Measurements from ENCODE around the gene PTPRC.
A peak's percentile ranks its signal among the peaks of the same experiment; 100 is the strongest.

PTPRC gene

DNA sequence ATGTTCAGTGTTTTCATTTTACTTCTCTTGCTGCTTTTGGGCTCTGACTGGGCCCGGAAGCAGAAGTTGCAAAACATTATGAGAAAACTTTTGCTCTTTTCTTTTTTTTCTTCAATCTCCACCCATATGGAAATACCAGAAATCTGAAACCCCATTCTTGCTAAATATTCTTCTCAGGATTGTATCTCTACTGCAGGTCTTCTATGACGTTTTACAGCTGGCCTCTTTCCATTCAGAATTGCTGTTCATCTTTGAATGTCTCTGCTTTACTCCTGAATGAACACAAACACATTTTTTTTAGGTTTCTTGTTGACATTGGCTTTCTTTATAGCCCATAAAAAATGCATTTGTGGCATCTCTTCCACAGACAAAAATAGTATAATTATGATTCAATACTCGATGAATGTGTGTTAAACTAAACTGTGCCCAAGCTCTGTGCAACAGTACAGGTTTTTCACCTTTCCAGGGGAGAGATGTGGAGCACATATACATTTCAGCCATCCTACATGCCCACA lies 18.8 kb downstream of the PTPRC start:
- TF ChIP-seq NFIC (IDR thresholded peaks at IDR 0.05) (peak; percentile 74), EP300 (IDR thresholded peaks at IDR 0.05; ENCODE audit: borderline replicate concordance) (peak; percentile 88), TCF12 (IDR thresholded peaks at IDR 0.05; ENCODE audit: low read depth) (peak; percentile 86), CREB1 (IDR thresholded peaks at IDR 0.05; ENCODE audit: low read depth) (no peak), CEBPB (IDR thresholded peaks at IDR 0.05) (peak; percentile 86), TAF1 (IDR thresholded peaks at IDR 0.05; ENCODE audit: low read depth) (no peak), ZBTB7A (IDR thresholded peaks at IDR 0.05; ENCODE audit: low read depth) (no peak), FOXM1 (IDR thresholded peaks at IDR 0.05; ENCODE audit: borderline replicate concordance, low read depth) (peak; percentile 83; the same call in 1 of the 2 replicates), REST (IDR thresholded peaks at IDR 0.05; ENCODE audit: low read depth) (no peak), RAD21 (IDR thresholded peaks at IDR 0.05; ENCODE audit: low read depth) (peak; percentile 13; the same call in 1 of the 2 replicates), TEAD4 (IDR thresholded peaks at IDR 0.05) (peak; percentile 63)

DNA sequence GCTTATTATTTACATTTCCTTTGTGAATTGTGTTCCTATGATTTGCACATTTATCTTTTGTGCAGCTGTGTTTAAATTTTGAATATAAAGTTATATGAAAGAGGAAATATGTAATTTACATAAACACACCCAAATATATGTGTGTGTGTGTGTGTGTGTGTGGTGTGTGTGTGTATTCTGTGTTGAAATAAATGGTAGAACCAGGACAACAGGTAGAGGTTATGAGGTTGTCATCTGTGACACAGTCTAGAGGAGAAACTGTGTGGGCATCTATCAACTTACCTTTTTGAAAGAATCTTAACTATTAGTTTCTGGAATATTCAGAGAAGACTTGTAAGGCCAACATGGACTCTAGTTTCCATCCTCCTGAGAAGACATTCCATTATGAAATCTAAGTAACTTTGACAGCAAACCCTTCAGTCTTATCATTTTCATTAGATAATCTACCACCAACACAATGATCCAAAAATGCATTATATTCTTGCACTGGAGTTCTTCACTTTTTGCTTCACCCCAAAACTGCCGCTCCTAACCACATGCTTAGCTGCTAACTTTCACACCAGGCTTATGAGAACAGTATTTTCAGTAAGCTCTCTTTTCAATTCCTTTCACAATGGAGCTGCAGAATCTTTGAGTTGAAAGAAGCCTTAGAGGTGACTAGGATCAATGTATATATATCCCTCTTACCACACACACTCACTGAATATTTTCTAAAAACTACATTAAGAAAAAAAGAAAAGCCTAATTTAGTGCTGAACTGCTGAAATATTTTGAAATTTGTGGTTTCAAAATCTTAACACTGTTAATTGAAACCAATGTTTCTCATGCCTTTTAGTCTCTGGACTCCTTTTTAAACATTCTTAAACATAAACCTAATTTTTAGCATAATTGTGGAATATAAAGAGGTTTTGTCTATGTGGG lies 21.8 kb downstream of the PTPRC start:
- TF ChIP-seq YY1 (IDR thresholded peaks at IDR 0.05; ENCODE audit: low read depth) (no peak), TEAD4 (IDR thresholded peaks at IDR 0.05) (no peak), ZBTB7A (IDR thresholded peaks at IDR 0.05; ENCODE audit: low read depth) (no peak), RAD21 (IDR thresholded peaks at IDR 0.05; ENCODE audit: low read depth) (no peak), EP300 (IDR thresholded peaks at IDR 0.05; ENCODE audit: borderline replicate concordance) (no peak), FOXM1 (IDR thresholded peaks at IDR 0.05; ENCODE audit: borderline replicate concordance, low read depth) (no peak), EGR1 (IDR thresholded peaks at IDR 0.05) (no peak), NFIC (IDR thresholded peaks at IDR 0.05) (no peak), TCF12 (IDR thresholded peaks at IDR 0.05; ENCODE audit: low read depth) (no peak), TAF1 (IDR thresholded peaks at IDR 0.05; ENCODE audit: low read depth) (no peak), REST (IDR thresholded peaks at IDR 0.05; ENCODE audit: low read depth) (no peak), CEBPB (IDR thresholded peaks at IDR 0.05) (no peak), CREB1 (IDR thresholded peaks at IDR 0.05; ENCODE audit: low read depth) (no peak)
- TF ChIP-seq, protein P1, sequence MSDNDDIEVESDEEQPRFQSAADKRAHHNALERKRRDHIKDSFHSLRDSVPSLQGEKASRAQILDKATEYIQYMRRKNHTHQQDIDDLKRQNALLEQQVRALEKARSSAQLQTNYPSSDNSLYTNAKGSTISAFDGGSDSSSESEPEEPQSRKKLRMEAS (IDR thresholded peaks at IDR 0.05), result no peak
- TF ChIP-seq, protein P2, sequence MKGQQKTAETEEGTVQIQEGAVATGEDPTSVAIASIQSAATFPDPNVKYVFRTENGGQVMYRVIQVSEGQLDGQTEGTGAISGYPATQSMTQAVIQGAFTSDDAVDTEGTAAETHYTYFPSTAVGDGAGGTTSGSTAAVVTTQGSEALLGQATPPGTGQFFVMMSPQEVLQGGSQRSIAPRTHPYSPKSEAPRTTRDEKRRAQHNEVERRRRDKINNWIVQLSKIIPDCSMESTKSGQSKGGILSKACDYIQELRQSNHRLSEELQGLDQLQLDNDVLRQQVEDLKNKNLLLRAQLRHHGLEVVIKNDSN (IDR thresholded peaks at IDR 0.05), result no peak

GRCh38 chr1:198662821-198663220 lies 24.0 kb downstream of the PTPRC start:
- TF ChIP-seq EP300 (IDR thresholded peaks at IDR 0.05; ENCODE audit: borderline replicate concordance), result no peak

- TF ChIP-seq EGR1 (IDR thresholded peaks at IDR 0.05) (no peak), RAD21 (IDR thresholded peaks at IDR 0.05; ENCODE audit: low read depth) (no peak), TCF12 (IDR thresholded peaks at IDR 0.05; ENCODE audit: low read depth) (no peak), ZBTB7A (IDR thresholded peaks at IDR 0.05; ENCODE audit: low read depth) (no peak), CEBPB (IDR thresholded peaks at IDR 0.05) (no peak), TEAD4 (IDR thresholded peaks at IDR 0.05) (no peak), NFIC (IDR thresholded peaks at IDR 0.05) (no peak), FOXM1 (IDR thresholded peaks at IDR 0.05; ENCODE audit: borderline replicate concordance, low read depth) (no peak), TAF1 (IDR thresholded peaks at IDR 0.05; ENCODE audit: low read depth) (no peak), EP300 (IDR thresholded peaks at IDR 0.05; ENCODE audit: borderline replicate concordance) (no peak), REST (IDR thresholded peaks at IDR 0.05; ENCODE audit: low read depth) (no peak)
- TF ChIP-seq, protein P1 (IDR thresholded peaks at IDR 0.05), result no peak
Observed at GRCh38 chr1:198664068-198664788, 25.4 kb downstream of the PTPRC start.

All from Ishikawa (cell line).